ENCODE measurements around the gene ERC1.

ERC1 gene

GRCh38 chr12:981961-982360, 9.1 kb upstream of the ERC1 start:
- Histone ChIP-seq H3K4me3 (ENCODE audit: low read depth, low read length) (no peak overlapping the region), H3K36me3 (ENCODE audit: control insufficient read depth in 2 of 2, insufficient read depth in 1 of 2, low read length in 2 of 2) (peaks cover 0 to 3% of the 10 kb centered on the region in 2 experiments; a peak in 1 of 3 replicates), H3K9me3 (ENCODE audit: control insufficient read depth, insufficient read depth, low read depth, low read length) (no peaks in the 10 kb centered on the region), H3K4me1 (ENCODE audit: control insufficient read depth, insufficient read depth, low read length) (no peaks in the 10 kb centered on the region), H3K27ac (ENCODE audit: extremely low read depth, low read depth, low read length) (no peak overlapping the region)
- POLR2A ChIA-PET: no interaction called here
- no peak for TF ChIP-seq ZNF24 (tag by site-specific recombination; IDR thresholded peaks at IDR 0.05)
- TF ChIP-seq ZNF248 (tag by site-specific recombination; IDR thresholded peaks at IDR 0.05): no peak
- TF ChIP-seq BCL6B (tag by site-specific recombination; IDR thresholded peaks at IDR 0.05): no peak
- TF ChIP-seq ZNF133 (tag by site-specific recombination; IDR thresholded peaks at IDR 0.05): no peak
- TF ChIP-seq ZNF488 (tag by site-specific recombination; IDR thresholded peaks at IDR 0.05): no peak
- TF ChIP-seq ZBTB48 (tag by site-specific recombination; IDR thresholded peaks at IDR 0.05): no peak
- CTCF ChIA-PET: no interaction called here

GRCh38 chr12:988646-989045, 2.4 kb upstream of the ERC1 start:
- H3K36me3 ChIP-seq (ENCODE audit: control insufficient read depth in 2 of 2, insufficient read depth in 1 of 2, low read length in 2 of 2): peaks cover 0 to 3% of the 10 kb centered on the region in 2 experiments; a peak in 1 of 3 replicates
- H3K9me3 ChIP-seq (ENCODE audit: control insufficient read depth, insufficient read depth, low read depth, low read length): no peaks in the 10 kb centered on the region
- ChIA-PET CTCF (interaction anchor here (1.3 kb wide), 1 partner anchor 104 kb away, joined by 3 read pairs; no protein-coding TSS in a partner anchor), POLR2A (no interaction called here)
- peaks cover 16% of the 10 kb centered on the region; the same call in 1 of the 2 replicates for H3K4me1 ChIP-seq (ENCODE audit: control insufficient read depth, insufficient read depth, low read length)
- TF ChIP-seq ZNF501 (tag by site-specific recombination; IDR thresholded peaks at IDR 0.05) (0 out of 2 replicates have a peak, but pooled peaks have one; percentile 20), PRDM1 (tag by site-specific recombination; IDR thresholded peaks at IDR 0.05) (peak; percentile 64), ZBTB26 (tag by site-specific recombination; optimal IDR thresholded peaks at IDR 0.05) (no peak)
- H3K27ac ChIP-seq (ENCODE audit: extremely low read depth, low read depth, low read length): 0 out of 2 replicates have a peak overlapping the region, but pooled peaks have one; percentile 2
- H3K4me3 ChIP-seq (ENCODE audit: low read depth, low read length): no peak overlapping the region

- ChIA-PET POLR2A (no interaction called here), CTCF (interaction anchor here (1.3 kb wide), 1 partner anchor 104 kb away, joined by 3 read pairs; no protein-coding TSS in a partner anchor)
- H3K4me3 ChIP-seq (ENCODE audit: low read depth, low read length): no peak overlapping the region
- H3K4me1 ChIP-seq (ENCODE audit: control insufficient read depth, insufficient read depth, low read length): peaks cover 16% of the 10 kb centered on the region; the same call in 1 of the 2 replicates
- peaks cover 0 to 3% of the 10 kb centered on the region in 2 experiments; a peak in 1 of 3 replicates for H3K36me3 ChIP-seq (ENCODE audit: control insufficient read depth in 2 of 2, insufficient read depth in 1 of 2, low read length in 2 of 2)
- TF ChIP-seq ZSCAN4 (tag by site-specific recombination; IDR thresholded peaks at IDR 0.05): no peak
- TF ChIP-seq SP7 (tag by site-specific recombination; IDR thresholded peaks at IDR 0.05): no peak
- TF ChIP-seq WT1 (tag by site-specific recombination; IDR thresholded peaks at IDR 0.05): no peak
- no peak for TF ChIP-seq ZNF121 (tag by site-specific recombination; IDR thresholded peaks at IDR 0.05)
- no peak for TF ChIP-seq KLF10 (tag by site-specific recombination; IDR thresholded peaks at IDR 0.05)
- no peak for TF ChIP-seq ZNF214 (tag by site-specific recombination; IDR thresholded peaks at IDR 0.05; ENCODE audit: borderline replicate concordance)
- TF ChIP-seq ZNF501 (tag by site-specific recombination; IDR thresholded peaks at IDR 0.05): no peak
- no peak for TF ChIP-seq ZNF639 (tag by site-specific recombination; IDR thresholded peaks at IDR 0.05)
- TF ChIP-seq ZIC2 (tag by site-specific recombination; IDR thresholded peaks at IDR 0.05): no peak
- no peak for TF ChIP-seq ZNF768 (tag by site-specific recombination; IDR thresholded peaks at IDR 0.05)
- no peak for TF ChIP-seq ZNF16 (tag by site-specific recombination; IDR thresholded peaks at IDR 0.05; ENCODE audit: low read depth)
- TF ChIP-seq ZEB2 (tag by site-specific recombination; IDR thresholded peaks at IDR 0.05): no peak
- no peak for TF ChIP-seq YY2 (tag by site-specific recombination; IDR thresholded peaks at IDR 0.05)
- no peak for TF ChIP-seq INSM2 (tag by site-specific recombination; IDR thresholded peaks at IDR 0.05)
- TF ChIP-seq ZNF571 (tag by site-specific recombination; IDR thresholded peaks at IDR 0.05): no peak
- TF ChIP-seq RBAK (tag by site-specific recombination; IDR thresholded peaks at IDR 0.05): no peak
- no peak for TF ChIP-seq ZNF10 (tag by site-specific recombination; IDR thresholded peaks at IDR 0.05)
- no peak for TF ChIP-seq ZNF621 (tag by site-specific recombination; IDR thresholded peaks at IDR 0.05)
- 0 out of 2 replicates have a peak overlapping the region, but pooled peaks have one; percentile 2 for H3K27ac ChIP-seq (ENCODE audit: extremely low read depth, low read depth, low read length)
- no peaks in the 10 kb centered on the region for H3K9me3 ChIP-seq (ENCODE audit: control insufficient read depth, insufficient read depth, low read depth, low read length)
Measured at GRCh38 chr12:989051-989450, 2.0 kb upstream of the ERC1 start.
